Neutrophil (primary cell): ENCODE results near the gene CD247.

Experiments
- H3K27ac ChIP-seq: fragments of 200-600 bp; sonication (generic); 2 replicates; pipeline ENCODE4 v1.5.1; 2016; ENCODE audit warnings: mild to moderate bottlenecking, moderate library complexity
- H3K27me3 ChIP-seq: fragments of 200-600 bp; sonication (generic); 2 replicates; pipeline ENCODE4 v1.6.0; 2016; ENCODE audit warnings: mild to moderate bottlenecking
- H3K36me3 ChIP-seq: fragments of 200-600 bp; sonication (generic); 2 replicates; pipeline ENCODE4 v1.5.1; 2017
- H3K4me1 ChIP-seq, 2 experiments: fragments of 200-600 bp in 1 of 2; sonication (generic) in 1 of 2; 1 replicate in 1 of 2; 2 replicates in 1 of 2; pipeline versions ENCODE4 v1.5.1 to v1.6.1; 2013 to 2016; ENCODE audit warnings: low read depth in 1 of 2, low read length in 1 of 2, mild to moderate bottlenecking in 1 of 2, moderate library complexity in 1 of 2; ENCODE audit not compliant: control insufficient read depth in 1 of 2, insufficient read depth in 1 of 2
- H3K4me3 ChIP-seq, 2 experiments: fragments of 200-600 bp in 1 of 2; sonication (generic) in 1 of 2; 1 replicate in 1 of 2; 2 replicates in 1 of 2; pipeline ENCODE4 v1.5.1; 2013 to 2016; ENCODE audit warnings: low read depth in 1 of 2, low read length in 1 of 2, mild to moderate bottlenecking in 1 of 2, moderate library complexity in 1 of 2
- H3K9me3 ChIP-seq: fragments of 200-600 bp; sonication (generic); 2 replicates; pipeline ENCODE4 v1.5.1; 2016
- TF ChIP-seq, protein P1 (sequence below): fragments of 200-600 bp; sonication (generic); IDR thresholded peaks from 2 replicates; pipeline ENCODE4 v1.5.1; 2016; ENCODE audit warnings: antibody characterized with exemption

The CD247 gene

DNA sequence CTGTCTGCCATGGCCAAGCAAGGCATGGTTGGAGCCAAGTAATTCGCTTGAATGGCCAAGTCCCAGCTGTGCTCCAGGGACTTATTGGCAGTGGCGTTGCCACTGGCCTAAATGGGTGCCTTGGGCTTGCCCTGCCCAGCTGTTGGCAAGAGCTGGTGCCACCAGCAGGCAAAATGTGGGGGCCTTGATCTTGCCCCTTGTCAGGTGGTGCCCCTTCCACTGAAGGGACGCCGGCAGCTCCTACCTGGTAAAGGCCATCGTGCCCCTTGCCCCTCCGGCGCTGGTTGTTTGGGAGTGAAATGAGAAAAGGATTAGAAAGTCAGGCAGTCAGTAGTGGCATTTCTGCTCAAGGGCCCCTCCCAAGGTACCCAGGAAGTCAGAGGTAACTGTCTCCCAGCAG lies 85.5 kb downstream of the CD247 start:
- Histone ChIP-seq H3K4me3 (no peak overlapping the region), H3K27ac (no peak overlapping the region), H3K4me1 (no peaks in the 10 kb centered on the region), H3K36me3 (no peaks in the 10 kb centered on the region), H3K9me3 (no peaks in the 10 kb centered on the region), H3K27me3 (no peaks in the 10 kb centered on the region)
- TF ChIP-seq, protein P1, sequence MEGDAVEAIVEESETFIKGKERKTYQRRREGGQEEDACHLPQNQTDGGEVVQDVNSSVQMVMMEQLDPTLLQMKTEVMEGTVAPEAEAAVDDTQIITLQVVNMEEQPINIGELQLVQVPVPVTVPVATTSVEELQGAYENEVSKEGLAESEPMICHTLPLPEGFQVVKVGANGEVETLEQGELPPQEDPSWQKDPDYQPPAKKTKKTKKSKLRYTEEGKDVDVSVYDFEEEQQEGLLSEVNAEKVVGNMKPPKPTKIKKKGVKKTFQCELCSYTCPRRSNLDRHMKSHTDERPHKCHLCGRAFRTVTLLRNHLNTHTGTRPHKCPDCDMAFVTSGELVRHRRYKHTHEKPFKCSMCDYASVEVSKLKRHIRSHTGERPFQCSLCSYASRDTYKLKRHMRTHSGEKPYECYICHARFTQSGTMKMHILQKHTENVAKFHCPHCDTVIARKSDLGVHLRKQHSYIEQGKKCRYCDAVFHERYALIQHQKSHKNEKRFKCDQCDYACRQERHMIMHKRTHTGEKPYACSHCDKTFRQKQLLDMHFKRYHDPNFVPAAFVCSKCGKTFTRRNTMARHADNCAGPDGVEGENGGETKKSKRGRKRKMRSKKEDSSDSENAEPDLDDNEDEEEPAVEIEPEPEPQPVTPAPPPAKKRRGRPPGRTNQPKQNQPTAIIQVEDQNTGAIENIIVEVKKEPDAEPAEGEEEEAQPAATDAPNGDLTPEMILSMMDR: no peak

DNA sequence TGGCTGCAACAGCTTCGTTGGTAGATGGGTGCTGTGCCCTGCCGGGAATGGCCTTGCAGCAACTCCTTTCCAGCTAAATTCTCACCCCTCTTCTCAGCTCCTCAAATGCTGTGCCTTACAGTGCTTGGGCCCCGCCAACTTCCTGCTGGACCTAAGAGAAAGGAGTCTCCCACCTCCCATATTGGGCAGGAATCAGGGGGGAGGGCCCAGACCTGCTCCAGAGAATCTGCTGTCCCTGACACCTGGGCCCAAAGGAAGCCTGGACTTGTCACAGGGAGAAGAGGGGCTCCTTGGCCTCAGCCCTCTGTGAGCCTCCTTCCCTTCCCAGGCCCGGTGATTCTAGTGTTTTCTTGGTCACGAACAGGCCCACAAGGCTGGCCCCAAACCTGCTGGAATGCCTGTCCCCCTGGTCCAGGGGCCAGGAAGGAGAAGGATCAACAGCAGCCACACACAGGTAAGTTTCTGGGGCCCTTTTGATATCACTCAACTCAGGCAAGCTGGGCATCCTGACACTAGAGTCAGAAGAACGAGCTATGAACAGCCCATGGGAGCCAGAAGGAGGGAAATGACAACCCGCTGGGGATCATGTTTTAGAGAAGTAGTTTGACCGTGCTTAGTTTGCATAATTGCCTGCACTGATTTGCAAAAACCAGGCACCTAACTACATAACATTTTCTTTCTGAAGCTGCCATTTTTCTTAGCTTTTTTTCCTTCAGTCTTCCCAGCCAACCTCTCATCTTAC lies 86.2 kb downstream of the CD247 start:
- H3K4me1 ChIP-seq: no peaks in the 10 kb centered on the region
- no peak overlapping the region for H3K27ac ChIP-seq
- no peaks in the 10 kb centered on the region for H3K9me3 ChIP-seq
- no peak overlapping the region for H3K4me3 ChIP-seq
- TF ChIP-seq, protein P1: no peak
- no peaks in the 10 kb centered on the region for H3K36me3 ChIP-seq
- H3K27me3 ChIP-seq: no peaks in the 10 kb centered on the region

DNA sequence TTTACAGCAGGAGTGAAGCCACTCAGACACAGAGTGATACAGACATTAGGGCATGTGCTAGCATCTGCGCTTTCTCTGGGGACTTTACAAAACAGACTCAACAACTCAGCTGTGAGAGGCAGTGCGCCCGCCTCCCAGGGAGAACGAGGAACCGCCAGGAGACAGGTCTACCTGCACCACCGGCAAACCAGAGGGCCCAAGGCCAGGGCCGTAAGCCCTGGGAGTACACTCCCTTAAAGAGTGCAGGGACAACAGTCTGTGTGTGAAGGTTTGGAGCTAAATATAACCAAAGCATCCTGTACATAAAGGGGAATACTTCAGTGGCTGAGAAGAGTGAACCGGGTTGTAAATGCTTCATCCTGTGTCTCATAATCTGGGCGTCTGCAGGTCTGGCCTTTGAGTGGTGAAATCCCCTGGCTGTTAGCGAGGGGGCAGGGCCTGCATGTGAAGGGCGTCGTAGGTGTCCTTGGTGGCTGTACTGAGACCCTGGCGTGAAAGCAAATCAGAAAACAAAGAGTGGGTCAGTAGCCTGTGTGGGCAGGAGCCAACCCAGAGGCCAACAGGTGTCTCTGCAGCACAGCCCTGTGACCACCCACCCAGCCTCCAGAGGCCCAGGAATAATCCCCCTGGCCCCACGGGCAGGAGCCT lies 86.9 kb downstream of the CD247 start:
- Histone ChIP-seq H3K9me3 (no peaks in the 10 kb centered on the region), H3K36me3 (no peaks in the 10 kb centered on the region), H3K4me3 (no peak overlapping the region), H3K27ac (no peak overlapping the region), H3K27me3 (no peaks in the 10 kb centered on the region), H3K4me1 (no peaks in the 10 kb centered on the region)
- TF ChIP-seq, protein P1: no peak

DNA sequence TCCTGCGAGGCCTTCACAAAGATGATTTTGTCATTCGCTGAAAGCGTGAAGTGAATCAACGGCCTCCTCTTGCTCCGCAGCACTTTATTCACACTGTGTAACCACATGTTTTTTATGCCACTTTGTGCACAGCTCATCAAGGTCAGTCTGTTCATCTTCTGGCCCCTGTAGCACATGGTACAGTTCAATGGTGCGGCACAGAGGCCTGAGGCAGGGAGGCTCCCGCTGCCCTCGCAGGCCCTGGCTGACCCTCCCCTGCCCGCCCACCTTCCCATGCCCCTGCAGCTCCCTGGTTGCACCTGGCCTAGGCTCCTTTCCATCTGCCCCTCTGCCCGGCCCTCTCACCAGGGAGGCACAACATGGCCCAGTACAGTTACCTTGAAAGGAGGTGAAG lies 87.5 kb downstream of the CD247 start:
- TF ChIP-seq, protein P1: no peak
- no peaks in the 10 kb centered on the region for H3K9me3 ChIP-seq
- no peak overlapping the region for H3K27ac ChIP-seq
- H3K4me3 ChIP-seq: no peak overlapping the region
- no peaks in the 10 kb centered on the region for H3K36me3 ChIP-seq
- no peaks in the 10 kb centered on the region for H3K27me3 ChIP-seq
- H3K4me1 ChIP-seq: no peaks in the 10 kb centered on the region

DNA sequence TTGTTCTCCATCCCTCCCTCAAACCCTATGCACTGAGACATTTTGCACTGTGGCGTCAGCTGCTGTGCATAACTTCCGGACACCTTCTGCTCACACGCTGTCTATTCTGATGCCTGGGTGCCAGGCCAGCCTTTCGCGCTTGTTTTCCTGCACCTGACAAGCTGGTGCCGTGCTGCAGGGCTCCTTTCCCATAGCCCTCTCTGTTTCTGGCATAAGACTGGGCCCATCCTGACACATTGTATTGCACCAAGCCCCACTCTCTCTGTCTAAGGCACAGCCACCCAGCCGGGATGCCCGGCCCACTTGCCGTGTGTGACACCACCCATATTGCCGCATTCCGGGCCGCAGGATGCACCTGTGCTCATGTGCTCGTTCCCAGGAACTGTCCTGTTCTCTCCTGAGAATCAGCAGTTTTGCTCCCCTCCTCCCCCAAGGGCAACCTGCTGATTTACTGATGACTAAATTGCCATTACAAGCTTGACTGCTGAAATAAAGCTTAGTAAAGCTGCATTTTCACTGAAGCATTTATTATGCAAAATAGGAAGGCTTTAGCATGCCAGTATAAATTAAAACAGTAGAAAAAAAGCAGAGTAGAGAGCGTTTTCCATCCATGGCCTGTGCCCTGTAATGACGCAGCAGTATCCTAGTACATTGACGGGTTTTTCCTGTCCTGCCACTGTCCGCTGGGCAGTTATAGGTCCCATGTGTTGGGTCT lies 88.0 kb downstream of the CD247 start:
- no peaks in the 10 kb centered on the region for H3K9me3 ChIP-seq
- no peak overlapping the region for H3K4me3 ChIP-seq
- H3K27ac ChIP-seq: no peak overlapping the region
- H3K27me3 ChIP-seq: no peaks in the 10 kb centered on the region
- H3K4me1 ChIP-seq: no peaks in the 10 kb centered on the region
- H3K36me3 ChIP-seq: no peaks in the 10 kb centered on the region
- TF ChIP-seq, protein P1: no peak
